IMR-90 (cell line): ENCODE results near the gene RAPGEF3. TPM values are rescaled to one million over a fixed set of nuclear protein-coding genes. Genes with fewer than 3 reads are reported as not detected.

ENCODE experiments used
- ATAC-seq: fragments of 200-7000 bp; cut with Tn5 transposase; 2 replicates; pipeline ENCODE4 v1.9.1; 2020; ENCODE audit warnings: low read depth, mild to moderate bottlenecking, moderate library complexity
- BruUV-seq: library from RNA; stranded (reverse); fragments of 400-500 nt; replicated peaks from 2 replicates; lab custom pipeline; 2021; lab: Mats Ljungman, UMichigan
- CTCF ChIA-PET: fragments of 300-600 bp; formaldehyde crosslinking; extraction: SDS; loops from one replicate; lab custom pipeline; 2021; ENCODE audit warnings: antibody characterized with exemption; lab: Yijun Ruan, JAX
- POLR2A ChIA-PET: fragments of 300-600 bp; sonication (Branson Sonifier 250); formaldehyde crosslinking; loops from one replicate; lab custom pipeline; 2022; ENCODE audit warnings: antibody characterized with exemption; ENCODE audit not compliant: unreplicated experiment; lab: Charles Lee
- DNase-seq: peaks from one replicate; pipeline ENCODE4 v3.0.0; 2013
- H2AFZ ChIP-seq: replicated peaks from 2 replicates; pipeline ENCODE3; 2013; ENCODE audit warnings: low read length, mild to moderate bottlenecking; ENCODE audit not compliant: poor library complexity
- H2AK5ac ChIP-seq: 2 replicates; pipeline ENCODE4 v1.6.1; 2013; ENCODE audit warnings: low read depth, low read length, inconsistent platforms
- H2AK9ac ChIP-seq: replicated peaks from 2 replicates; pipeline ENCODE3; 2013; ENCODE audit warnings: mild to moderate bottlenecking, low read depth, low read length, moderate library complexity; ENCODE audit not compliant: poor library complexity
- H2BK120ac ChIP-seq: 2 replicates; pipeline ENCODE4 v1.6.1; 2013; ENCODE audit warnings: low read depth, low read length, inconsistent platforms
- H2BK15ac ChIP-seq: 3 replicates; pipeline ENCODE4 v1.6.1; 2013; ENCODE audit warnings: low read depth, low read length, inconsistent platforms
- H2BK20ac ChIP-seq: 2 replicates; pipeline ENCODE4 v1.6.1; 2013; ENCODE audit warnings: low read depth, mild to moderate bottlenecking, inconsistent platforms, low read length, moderate library complexity
- H2BK5ac ChIP-seq: 2 replicates; pipeline ENCODE4 v1.6.1; 2013; ENCODE audit warnings: mild to moderate bottlenecking, low read depth, low read length, inconsistent platforms; ENCODE audit not compliant: poor library complexity, severe bottlenecking
- H3K14ac ChIP-seq: replicated peaks from 2 replicates; pipeline ENCODE4 v1.6.1; 2013; ENCODE audit warnings: low read depth, low read length, inconsistent platforms
- H3K18ac ChIP-seq: 2 replicates; pipeline ENCODE4 v1.6.1; 2013; ENCODE audit warnings: low read depth, low read length, control low read depth
- H3K23ac ChIP-seq: 2 replicates; pipeline ENCODE4 v1.6.1; 2013; ENCODE audit warnings: low read depth, low read length, inconsistent platforms
- H3K27ac ChIP-seq: 2 replicates; pipeline ENCODE4 v1.5.1; 2013; ENCODE audit warnings: mild to moderate bottlenecking, control low read depth, low read length; ENCODE audit not compliant: insufficient read depth
- H3K27me3 ChIP-seq: 2 replicates; pipeline ENCODE4 v1.6.1; 2013; ENCODE audit warnings: low read length; ENCODE audit not compliant: control insufficient read depth, insufficient read depth
- H3K36me3 ChIP-seq: 2 replicates; pipeline ENCODE4 v1.6.1; 2013; ENCODE audit warnings: low read length, mixed read lengths; ENCODE audit not compliant: control insufficient read depth, insufficient read depth
- H3K4ac ChIP-seq: 2 replicates; pipeline ENCODE4 v1.6.1; 2013; ENCODE audit warnings: low read depth, low read length, inconsistent platforms
- H3K4me1 ChIP-seq: 2 replicates; pipeline ENCODE4 v1.6.1; 2013; ENCODE audit warnings: low read length, mixed read lengths; ENCODE audit not compliant: control insufficient read depth, insufficient read depth
- H3K4me2 ChIP-seq: 2 replicates; pipeline ENCODE4 v1.6.1; 2013; ENCODE audit warnings: low read depth, mild to moderate bottlenecking, control low read depth, low read length, moderate library complexity
- H3K4me3 ChIP-seq: 2 replicates; pipeline ENCODE4 v1.5.1; 2013; ENCODE audit warnings: low read depth, mild to moderate bottlenecking, control low read depth, low read length, moderate library complexity; ENCODE audit not compliant: insufficient read depth
- H3K56ac ChIP-seq: 2 replicates; pipeline ENCODE4 v1.6.1; 2013; ENCODE audit warnings: low read length, inconsistent platforms; ENCODE audit not compliant: insufficient read depth; ENCODE audit errors: extremely low read depth
- H3K79me1 ChIP-seq, 2 experiments: 2 replicates each; pipeline ENCODE4 v1.6.1; 2013; ENCODE audit warnings: low read length in 2 of 2, inconsistent platforms in 1 of 2, low read depth in 1 of 2
- H3K9ac ChIP-seq: 2 replicates; pipeline ENCODE4 v1.6.1; 2013; ENCODE audit warnings: low read depth, low read length, control low read depth
- H3K9me1 ChIP-seq: 2 replicates; pipeline ENCODE4 v1.6.1; 2013; ENCODE audit warnings: low read length, inconsistent platforms; ENCODE audit not compliant: insufficient read depth
- H3K9me3 ChIP-seq: 2 replicates; pipeline ENCODE4 v1.6.1; 2013; ENCODE audit warnings: low read length; ENCODE audit not compliant: control insufficient read depth, insufficient read depth
- H4K20me1 ChIP-seq: 2 replicates; pipeline ENCODE4 v1.6.1; 2013; ENCODE audit warnings: low read length, inconsistent platforms; ENCODE audit not compliant: insufficient read depth
- H4K5ac ChIP-seq: 2 replicates; pipeline ENCODE4 v1.6.1; 2013; ENCODE audit warnings: mild to moderate bottlenecking, low read depth, low read length, control low read depth
- H4K8ac ChIP-seq, 2 experiments: 2 replicates each; pipeline ENCODE4 v1.6.1; 2013; ENCODE audit warnings: low read depth in 2 of 2, low read length in 2 of 2, control low read depth in 1 of 2, inconsistent platforms in 1 of 2
- H4K91ac ChIP-seq: 2 replicates; pipeline ENCODE4 v1.6.1; 2013; ENCODE audit warnings: low read depth, low read length, inconsistent platforms; ENCODE audit not compliant: insufficient read depth
- CEBPB ChIP-seq: IDR thresholded peaks from 2 replicates; pipeline ENCODE4 v1.6.1; 2012; ENCODE audit warnings: low read depth, low read length, improper control_type of control experiment
- FOS ChIP-seq: fragments of 150-350 bp; IDR thresholded peaks from 2 replicates; pipeline ENCODE4 v1.6.1; 2016; ENCODE audit warnings: low read depth, low read length
- MAFK ChIP-seq: IDR thresholded peaks from 2 replicates; pipeline ENCODE4 v1.6.1; 2012; ENCODE audit warnings: low read depth, low read length, improper control_type of control experiment
- MAZ ChIP-seq: IDR thresholded peaks from 2 replicates; pipeline ENCODE4 v1.6.1; 2012; ENCODE audit warnings: low read depth, mild to moderate bottlenecking, low read length, improper control_type of control experiment, moderate library complexity, borderline replicate concordance
- MXI1 ChIP-seq: IDR thresholded peaks from 2 replicates; pipeline ENCODE4 v1.6.1; 2012; ENCODE audit warnings: low read depth, mild to moderate bottlenecking, low read length, moderate library complexity, borderline replicate concordance
- RCOR1 ChIP-seq: IDR thresholded peaks from 2 replicates; pipeline ENCODE4 v1.6.1; 2012; ENCODE audit warnings: mild to moderate bottlenecking, low read length, improper control_type of control experiment; ENCODE audit not compliant: insufficient replicate concordance
- WGBS, 2 experiments: methylation state at CpG; one replicate each; pipeline versions ENCODE4 v1.1.5 to v1.1.7; 2013; ENCODE audit warnings: missing lambda C conversion rate in 2 of 2; ENCODE audit not compliant: insufficient read length in 1 of 2; ENCODE audit errors: extremely low coverage in 2 of 2; 5-methylcytosine and 5-hydroxymethylcytosine counted together
- dilution Hi-C: fragments of 300-500 bp; cut with HindIII; formaldehyde crosslinking; loops from one replicate; pipeline ENCODE4 v1.14.3; 2018; ENCODE audit warnings: low sequenced_read_pairs; ENCODE audit not compliant: unreplicated experiment
- in situ Hi-C: fragments of 300-500 bp; cut with MboI; formaldehyde crosslinking; loops from 3 replicates; pipeline ENCODE4 v1.14.3; 2019; ENCODE audit warnings: low sequenced_read_pairs, inconsistent platforms, mixed read lengths
- intact Hi-C: fragments of 100-400 bp; cut with micrococcal nuclease; formaldehyde crosslinking; loops from 2 replicates; pipeline ENCODE4 v1.10.0; 2022
- polyA plus RNA-seq, 3 experiments: library from polyadenylated mRNA; depleted of rRNA; stranded (reverse); fragments of >200 nt; gene quantifications; 2 replicates each; pipeline ENCODE4 v1.2.3, GENCODE V29; 2012; ENCODE audit warnings: low replicate concordance in 1 of 3
- total RNA-seq: library from RNA; depleted of rRNA; stranded (reverse); fragments of >200 nt; gene quantifications from 2 replicates; pipeline ENCODE4 v1.2.3, GENCODE V29; 2012
- TF ChIP-seq, protein P1 (sequence below): fragments of 150-350 bp; IDR thresholded peaks from 2 replicates; pipeline ENCODE4 v1.6.1; 2017; ENCODE audit warnings: mild to moderate bottlenecking, antibody characterized with exemption, low read length, low read depth
- TF ChIP-seq, protein P2 (sequence below): fragments of 150-350 bp; IDR thresholded peaks from 2 replicates; pipeline ENCODE4 v1.6.1; 2016; ENCODE audit warnings: low read depth, mild to moderate bottlenecking, low read length, moderate library complexity, borderline replicate concordance

The RAPGEF3 gene
- total and polyA plus RNA-seq, 2 of the 4 experiments (the other 2 are of a cell fraction): 1.3 to 2.0 TPM

DNA sequence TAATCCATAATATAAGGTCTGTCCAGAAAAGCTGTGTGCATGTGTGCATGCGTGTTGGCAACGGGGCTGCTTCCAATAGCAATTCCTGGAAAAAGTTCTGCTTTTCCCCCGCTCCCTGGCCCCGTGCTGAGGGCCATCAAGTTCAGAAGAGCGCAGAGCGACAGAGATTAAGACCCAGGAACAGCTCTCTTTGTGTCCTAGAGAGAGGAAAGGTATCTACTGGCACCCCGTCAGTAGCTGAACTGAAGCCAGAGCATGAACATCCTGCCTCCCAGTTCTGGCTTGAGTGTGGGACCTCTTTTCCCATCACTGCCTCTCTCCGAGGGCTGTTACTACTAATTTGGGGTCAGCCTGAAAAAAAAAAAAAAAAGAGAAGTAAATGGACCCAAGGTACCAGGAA, 45.5 kb upstream of the RAPGEF3 start:
- CTCF ChIA-PET: interaction anchor here (0.9 kb wide), 1 partner anchor 34 kb away, joined by 3 read pairs; no protein-coding TSS in a partner anchor
- peaks cover 19 to 97% of the 10 kb centered on the region in 2 experiments for H3K79me1 ChIP-seq
- H4K8ac ChIP-seq: no peak overlapping the region
- H2BK5ac ChIP-seq: no peak overlapping the region
- POLR2A ChIA-PET: interaction anchor here (1.4 kb wide), 1 partner anchor 16 kb away, joined by 4 read pairs; the partner anchor contains the start of gene HDAC7
- H3K56ac ChIP-seq: no peak overlapping the region
- DNase-seq: no peak
- no peak overlapping the region for H2BK120ac ChIP-seq
- peaks cover 40% of the 10 kb centered on the region for H3K9me1 ChIP-seq
- no peak overlapping the region for H3K23ac ChIP-seq
- H3K4me2 ChIP-seq: no peak overlapping the region
- no peak overlapping the region for H4K5ac ChIP-seq
- no peak overlapping the region for H3K27ac ChIP-seq
- no peak for TF ChIP-seq CEBPB
- no peak for TF ChIP-seq MAFK
- no peak for TF ChIP-seq MXI1
- TF ChIP-seq MAZ: no peak
- TF ChIP-seq, protein P1, sequence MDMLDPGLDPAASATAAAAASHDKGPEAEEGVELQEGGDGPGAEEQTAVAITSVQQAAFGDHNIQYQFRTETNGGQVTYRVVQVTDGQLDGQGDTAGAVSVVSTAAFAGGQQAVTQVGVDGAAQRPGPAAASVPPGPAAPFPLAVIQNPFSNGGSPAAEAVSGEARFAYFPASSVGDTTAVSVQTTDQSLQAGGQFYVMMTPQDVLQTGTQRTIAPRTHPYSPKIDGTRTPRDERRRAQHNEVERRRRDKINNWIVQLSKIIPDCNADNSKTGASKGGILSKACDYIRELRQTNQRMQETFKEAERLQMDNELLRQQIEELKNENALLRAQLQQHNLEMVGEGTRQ: no peak
- TF ChIP-seq, protein P2, sequence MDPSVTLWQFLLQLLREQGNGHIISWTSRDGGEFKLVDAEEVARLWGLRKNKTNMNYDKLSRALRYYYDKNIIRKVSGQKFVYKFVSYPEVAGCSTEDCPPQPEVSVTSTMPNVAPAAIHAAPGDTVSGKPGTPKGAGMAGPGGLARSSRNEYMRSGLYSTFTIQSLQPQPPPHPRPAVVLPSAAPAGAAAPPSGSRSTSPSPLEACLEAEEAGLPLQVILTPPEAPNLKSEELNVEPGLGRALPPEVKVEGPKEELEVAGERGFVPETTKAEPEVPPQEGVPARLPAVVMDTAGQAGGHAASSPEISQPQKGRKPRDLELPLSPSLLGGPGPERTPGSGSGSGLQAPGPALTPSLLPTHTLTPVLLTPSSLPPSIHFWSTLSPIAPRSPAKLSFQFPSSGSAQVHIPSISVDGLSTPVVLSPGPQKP: no peak
- TF ChIP-seq FOS: no peak
- TF ChIP-seq RCOR1: no peak
- H3K27me3 ChIP-seq: no peaks in the 10 kb centered on the region
- no peak overlapping the region for H2BK15ac ChIP-seq
- BruUV-seq: no TSS peak
- intact Hi-C loops (no loop called here), dilution Hi-C loops (no loop called here), in situ Hi-C loops (no loop called here)
- no peak overlapping the region for H3K14ac ChIP-seq
- WGBS, 2 experiments: no CpG with 5 or more reads among the region's 8 CpGs
- peaks cover 99% of the 10 kb centered on the region for H4K20me1 ChIP-seq
- no peak overlapping the region for H3K4me3 ChIP-seq
- H3K4me1 ChIP-seq: peaks cover 57% of the 10 kb centered on the region
- H3K4ac ChIP-seq: no peak overlapping the region
- no peak overlapping the region for H2AFZ ChIP-seq
- H4K91ac ChIP-seq: no peak overlapping the region
- H3K9me3 ChIP-seq: no peaks in the 10 kb centered on the region
- no peak overlapping the region for H2BK20ac ChIP-seq
- no peak overlapping the region for H3K9ac ChIP-seq
- peaks cover 22% of the 10 kb centered on the region for H3K36me3 ChIP-seq
- ATAC-seq: no peak
- H2AK9ac ChIP-seq: no peak overlapping the region
- H2AK5ac ChIP-seq: no peak overlapping the region
- no peak overlapping the region for H3K18ac ChIP-seq
